ENCODE measurements around the gene SRGAP1.
"Not testable (repeated sequence)": the region's sequence is repeated elsewhere in the genome, so short reads cannot be mapped to it uniquely, and the experiment has no call there.

SRGAP1 gene

DNA sequence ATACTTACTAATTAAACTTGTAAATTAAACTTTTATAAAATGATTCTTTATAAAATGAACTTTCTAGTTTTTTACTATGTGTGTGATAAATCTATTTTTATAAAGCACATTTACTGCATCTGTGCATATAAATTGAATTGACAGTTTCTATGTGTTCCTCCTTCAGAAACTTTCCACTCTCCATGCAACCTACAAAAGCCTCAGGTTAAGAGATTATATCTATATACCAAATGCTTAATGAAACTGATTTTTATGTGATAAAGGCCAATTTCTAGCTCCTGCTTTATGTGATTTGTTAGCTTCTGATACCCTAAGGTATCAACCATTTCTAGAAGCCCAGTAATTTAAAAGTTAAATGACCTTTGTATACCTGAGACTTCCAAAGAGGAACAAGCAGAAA lies 174.0 kb downstream of the SRGAP1 start:
- no peak for DNase-seq (ENCODE audit: low spot score in 2 of 2)
- Histone ChIP-seq H3K4me3 (no peak overlapping the region), H3K36me3 (replicated peaks) (no peaks in the 10 kb centered on the region), H3K4me1 (peaks cover 5% of the 10 kb centered on the region; the same call in 1 of the 2 replicates), H3K27me3 (ENCODE audit: low read depth) (no peaks in the 10 kb centered on the region), H3K9me3 (no peaks in the 10 kb centered on the region)
- in situ Hi-C loops (cut with MboI; ENCODE audit: low sequenced_read_pairs): no loop called here

DNA sequence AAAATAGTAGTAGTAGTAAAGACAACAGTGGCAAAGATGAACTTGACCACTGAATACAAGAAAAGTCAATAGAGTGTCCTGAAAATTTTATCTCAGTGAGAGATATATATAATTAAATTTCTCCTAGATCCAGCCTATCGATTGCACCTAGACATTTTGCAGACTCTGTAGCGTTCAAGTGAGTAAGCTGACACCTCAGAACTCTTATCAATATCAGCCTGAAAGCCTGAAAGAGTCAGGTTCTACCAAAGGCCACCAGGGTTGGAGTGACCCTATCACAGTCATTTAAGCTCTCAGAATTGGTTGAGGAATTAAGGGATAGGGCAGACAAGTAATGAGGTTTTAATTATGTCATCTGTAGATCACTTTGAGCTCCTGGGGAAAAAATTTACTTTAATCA lies 174.6 kb downstream of the SRGAP1 start:
- no peak overlapping the region for H3K4me3 ChIP-seq
- in situ Hi-C loops (cut with MboI; ENCODE audit: low sequenced_read_pairs): no loop called here
- no peak for DNase-seq (ENCODE audit: low spot score in 2 of 2)

DNA sequence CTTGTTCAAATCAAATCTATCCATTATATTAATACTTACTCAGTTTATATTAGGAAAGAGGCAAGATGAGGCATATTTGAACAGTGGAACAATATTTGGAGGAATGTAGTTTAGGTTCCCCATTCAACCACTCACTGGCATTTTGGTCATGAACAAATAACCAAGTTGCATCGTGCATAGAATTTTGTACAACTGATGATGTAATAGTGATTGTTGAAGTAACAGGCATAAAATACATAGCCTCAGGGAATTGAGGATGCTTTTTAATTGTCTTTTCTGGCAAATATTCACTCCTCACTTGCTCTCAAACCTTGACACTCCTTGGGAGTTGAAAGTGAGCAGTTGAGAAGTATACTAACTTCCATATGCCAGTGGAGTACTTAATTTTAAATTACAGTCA lies 175.2 kb downstream of the SRGAP1 start:
- Histone ChIP-seq H3K9me3 (no peaks in the 10 kb centered on the region), H3K4me1 (peaks cover 5% of the 10 kb centered on the region; the same call in 1 of the 2 replicates), H3K4me3 (no peak overlapping the region), H3K27me3 (ENCODE audit: low read depth) (no peaks in the 10 kb centered on the region), H3K36me3 (replicated peaks) (no peaks in the 10 kb centered on the region)
- DNase-seq (ENCODE audit: low spot score in 2 of 2): no peak
- in situ Hi-C loops (cut with MboI; ENCODE audit: low sequenced_read_pairs): no loop called here

More for the DNA sequence above, 174.6 kb downstream of the SRGAP1 start:
- H3K4me1 ChIP-seq: peaks cover 5% of the 10 kb centered on the region; the same call in 1 of the 2 replicates
- H3K9me3 ChIP-seq: no peaks in the 10 kb centered on the region
- no peaks in the 10 kb centered on the region for H3K27me3 ChIP-seq (ENCODE audit: low read depth)
- H3K36me3 ChIP-seq (replicated peaks): no peaks in the 10 kb centered on the region

DNA sequence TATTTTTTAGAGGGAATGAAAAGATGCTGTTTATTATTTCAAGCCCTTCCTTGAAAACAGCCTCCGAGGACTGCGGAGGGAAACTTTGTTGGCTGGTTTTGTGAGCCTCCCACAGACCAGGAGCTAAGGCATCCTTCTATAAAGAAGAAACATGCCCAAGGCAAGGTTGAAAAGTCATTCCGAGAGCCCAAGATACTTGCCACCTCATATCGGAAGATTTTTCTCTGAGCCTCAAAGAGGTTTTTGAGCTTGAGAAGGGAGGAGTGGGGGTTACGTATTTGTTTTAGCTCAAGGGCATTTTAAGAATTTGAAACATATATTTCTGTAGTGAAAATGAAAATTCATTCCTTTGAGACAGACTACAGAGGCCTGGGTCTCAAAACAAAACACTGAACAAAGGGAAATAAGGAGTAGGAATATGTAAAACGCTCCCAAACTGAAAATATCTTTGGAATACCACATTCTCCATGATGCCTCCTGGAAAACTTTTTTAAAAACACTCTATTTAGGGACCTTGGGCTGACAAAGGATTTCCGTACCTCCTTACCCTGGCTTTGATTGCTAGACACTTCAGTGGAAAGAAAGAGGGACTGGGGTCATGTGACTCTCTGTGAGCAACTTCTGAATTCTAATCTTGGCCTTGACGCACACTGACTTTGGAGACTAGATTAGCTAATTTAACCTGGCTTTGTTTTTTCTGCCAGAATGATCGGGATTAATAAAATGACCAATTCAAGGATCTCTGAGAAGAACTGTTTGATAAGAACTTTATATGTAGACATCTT lies 180.9 kb downstream of the SRGAP1 start:
- H3K4me3 ChIP-seq: no peak overlapping the region
- no peaks in the 10 kb centered on the region for H3K36me3 ChIP-seq (replicated peaks)
- in situ Hi-C loops (cut with MboI; ENCODE audit: low sequenced_read_pairs): no loop called here
- H3K4me1 ChIP-seq: peaks cover 5% of the 10 kb centered on the region; the same call in 1 of the 2 replicates
- no peaks in the 10 kb centered on the region for H3K9me3 ChIP-seq
- no peak for DNase-seq (ENCODE audit: low spot score in 2 of 2)
- no peaks in the 10 kb centered on the region for H3K27me3 ChIP-seq (ENCODE audit: low read depth)

DNA sequence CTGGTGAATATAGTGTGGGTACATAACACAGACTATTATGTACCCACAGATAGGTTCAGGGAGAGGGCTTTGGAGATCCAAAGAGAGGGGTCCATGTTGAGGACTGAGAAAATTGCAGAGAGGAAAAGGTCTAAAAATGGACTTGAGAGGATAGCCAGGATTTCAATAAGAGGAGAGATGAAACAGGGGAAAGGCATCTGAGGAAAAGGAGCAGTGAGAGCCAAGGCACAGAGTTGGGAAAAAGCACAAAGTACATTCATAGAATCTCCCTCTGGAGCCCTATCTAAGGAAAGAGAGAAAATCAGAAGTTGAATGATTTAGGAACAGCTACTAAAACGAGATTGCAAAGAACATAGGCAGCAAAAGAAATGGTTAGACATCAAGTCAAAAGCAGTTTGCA lies 182.8 kb downstream of the SRGAP1 start:
- in situ Hi-C loops (cut with MboI; ENCODE audit: low sequenced_read_pairs): no loop called here
- no peaks in the 10 kb centered on the region for H3K27me3 ChIP-seq (ENCODE audit: low read depth)
- 0 out of 2 replicates have a peak, but pooled peaks cover 3% of the 10 kb centered on the region for H3K9me3 ChIP-seq
- H3K4me1 ChIP-seq: no peaks in the 10 kb centered on the region
- H3K36me3 ChIP-seq (replicated peaks): no peaks in the 10 kb centered on the region
- no peak for DNase-seq (ENCODE audit: low spot score in 2 of 2)
- H3K4me3 ChIP-seq: no peak overlapping the region

DNA sequence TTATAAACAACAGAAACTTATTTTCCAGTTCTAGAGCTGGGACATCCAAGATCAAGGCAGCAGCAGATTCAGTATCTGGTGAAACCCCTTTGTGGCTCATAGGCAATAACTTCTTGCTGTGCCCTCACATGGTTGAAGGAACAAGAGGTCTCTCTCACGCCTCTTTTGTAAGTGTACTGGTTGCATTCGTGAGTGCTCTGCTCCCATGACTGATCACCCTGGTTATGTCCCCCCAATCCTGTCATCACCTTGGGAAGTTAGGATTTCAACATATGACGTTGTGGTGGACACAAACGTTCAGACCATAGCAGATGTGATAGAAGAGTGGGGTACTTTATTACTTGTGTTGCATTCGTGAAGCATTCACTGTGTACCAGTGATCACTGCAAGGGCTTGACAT lies 184.0 kb downstream of the SRGAP1 start:
- Histone ChIP-seq H3K4me3 (no peak overlapping the region), H3K36me3 (replicated peaks) (no peaks in the 10 kb centered on the region), H3K9me3 (0 out of 2 replicates have a peak, but pooled peaks cover 3% of the 10 kb centered on the region), H3K4me1 (no peaks in the 10 kb centered on the region), H3K27me3 (ENCODE audit: low read depth) (no peaks in the 10 kb centered on the region)
- no peak for DNase-seq (ENCODE audit: low spot score in 2 of 2)
- in situ Hi-C loops (cut with MboI; ENCODE audit: low sequenced_read_pairs): no loop called here

DNA sequence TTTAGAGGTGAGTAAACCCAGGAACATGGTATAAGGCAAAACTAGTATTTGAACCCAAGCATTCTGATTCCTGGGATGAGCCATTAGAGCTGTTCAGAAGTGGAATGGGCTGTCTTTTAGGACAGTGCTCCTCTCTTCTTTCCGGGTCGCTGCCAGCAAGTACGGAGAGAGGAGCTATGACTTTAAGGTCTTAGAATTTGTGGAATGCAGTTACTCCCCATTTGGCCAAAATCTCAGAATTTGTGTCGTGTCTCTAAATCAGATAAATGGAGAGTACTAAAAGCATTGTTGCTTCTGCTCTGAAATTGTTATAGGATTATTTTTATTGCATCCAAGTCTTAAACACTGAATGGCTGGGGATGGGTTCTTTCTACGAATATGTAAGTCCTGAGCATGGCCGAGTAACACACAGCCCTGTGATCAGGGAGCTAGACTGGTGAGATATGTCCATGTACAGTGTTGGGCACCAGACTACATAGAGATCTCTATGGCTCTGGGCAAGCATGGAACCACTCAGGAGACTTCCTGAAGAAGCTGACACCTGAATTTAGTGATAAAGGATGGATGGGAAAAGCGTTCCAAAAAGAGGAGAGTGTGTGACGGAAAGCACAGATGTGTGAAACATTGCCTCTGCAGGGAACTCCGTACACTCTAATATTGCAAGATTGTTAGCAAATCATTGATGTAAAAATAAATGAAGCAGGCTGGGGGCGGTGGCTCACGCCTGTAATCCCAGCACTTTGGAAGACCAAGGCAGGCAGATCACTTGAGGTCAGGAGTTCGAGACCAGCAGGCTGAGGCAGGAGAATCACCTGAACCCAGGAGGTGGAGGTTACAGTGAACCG lies 184.7 kb downstream of the SRGAP1 start:
- no peak overlapping the region for H3K4me3 ChIP-seq
- H3K9me3 ChIP-seq: 0 out of 2 replicates have a peak, but pooled peaks cover 3% of the 10 kb centered on the region
- H3K4me1 ChIP-seq: no peaks in the 10 kb centered on the region
- no peaks in the 10 kb centered on the region for H3K27me3 ChIP-seq (ENCODE audit: low read depth)
- in situ Hi-C loops (cut with MboI; ENCODE audit: low sequenced_read_pairs): no loop called here
- no peak for DNase-seq (ENCODE audit: low spot score in 2 of 2)
- H3K36me3 ChIP-seq (replicated peaks): no peaks in the 10 kb centered on the region

DNA sequence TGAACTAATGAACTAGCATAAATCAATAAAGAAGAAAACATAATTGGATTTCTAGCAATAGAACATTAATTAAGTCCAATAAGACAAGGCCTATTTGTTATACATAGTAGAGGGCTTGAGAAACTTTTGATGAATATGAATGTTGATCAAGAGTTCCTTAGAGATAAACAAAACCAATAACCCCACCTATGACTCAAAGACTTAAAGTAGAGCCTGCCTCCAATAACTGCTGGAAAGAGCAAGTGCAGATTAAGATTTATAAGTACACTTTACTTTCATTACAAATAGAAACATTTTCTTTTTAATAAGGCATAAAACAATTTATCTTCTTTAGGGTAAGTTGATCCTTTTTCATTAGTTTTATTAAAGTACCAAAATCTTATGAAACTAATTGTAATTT lies 185.7 kb downstream of the SRGAP1 start:
- in situ Hi-C loops (cut with MboI; ENCODE audit: low sequenced_read_pairs): no loop called here
- H3K27me3 ChIP-seq (ENCODE audit: low read depth): no peaks in the 10 kb centered on the region
- 0 out of 2 replicates have a peak, but pooled peaks cover 3% of the 10 kb centered on the region for H3K9me3 ChIP-seq
- no peaks in the 10 kb centered on the region for H3K4me1 ChIP-seq
- H3K4me3 ChIP-seq: no peak overlapping the region
- no peak for DNase-seq (ENCODE audit: low spot score in 2 of 2)
- no peaks in the 10 kb centered on the region for H3K36me3 ChIP-seq (replicated peaks)

DNA sequence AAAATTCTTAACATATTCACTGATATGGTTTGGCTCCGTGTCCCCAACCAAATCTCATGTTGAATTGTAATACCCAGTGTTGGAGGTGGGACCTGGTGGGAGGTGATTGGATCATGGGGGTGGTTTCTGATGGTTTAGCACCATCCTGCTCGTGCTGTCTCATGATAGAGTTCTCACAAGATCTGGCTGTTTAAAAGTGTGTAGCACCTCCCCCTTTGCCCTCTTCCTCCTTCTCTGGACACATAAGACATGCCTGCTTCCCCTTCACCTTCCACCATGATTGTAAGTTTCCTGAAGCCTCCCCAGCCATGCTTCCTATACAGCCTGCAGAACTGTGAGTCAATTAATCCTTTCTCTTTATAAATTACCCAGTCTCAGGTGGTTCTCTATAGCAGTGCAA lies 189.6 kb downstream of the SRGAP1 start:
- H3K4me3 ChIP-seq; H3K36me3 ChIP-seq (replicated peaks); DNase-seq (ENCODE audit: low spot score in 2 of 2); in situ Hi-C loops (cut with MboI; ENCODE audit: low sequenced_read_pairs); H3K27me3 ChIP-seq (ENCODE audit: low read depth); H3K4me1 ChIP-seq; H3K9me3 ChIP-seq: not testable (repeated sequence)

DNA sequence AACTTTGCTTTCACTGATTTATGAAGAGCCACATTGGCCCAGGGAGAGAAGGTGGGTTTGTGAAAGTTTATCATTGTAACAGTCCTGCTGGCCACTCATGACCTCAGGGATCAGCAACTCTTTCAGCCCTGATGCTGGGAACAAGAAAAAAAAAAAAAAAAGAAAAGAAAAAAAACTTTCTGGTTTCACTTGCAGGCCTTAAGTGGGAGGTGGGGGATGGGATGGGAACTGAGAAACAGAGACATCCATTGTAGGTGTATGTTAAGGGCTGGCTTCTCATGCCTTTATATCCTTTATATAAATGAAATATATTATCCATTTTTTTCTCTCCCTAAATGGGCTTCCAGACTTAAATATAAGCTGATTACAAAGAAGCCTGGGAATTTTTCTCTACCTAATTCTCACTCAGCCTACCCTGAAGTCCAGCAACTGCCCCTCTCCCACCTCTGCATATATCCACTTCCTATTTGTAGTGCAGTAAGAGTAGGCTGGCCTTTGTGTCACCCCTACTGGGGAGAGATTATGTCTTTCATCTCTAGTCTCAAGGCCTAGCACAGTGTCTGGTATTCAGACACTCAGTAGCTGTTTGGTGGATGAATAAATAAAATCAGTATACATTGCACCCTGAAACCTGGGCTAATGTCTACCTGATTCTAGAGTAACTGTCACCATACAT lies 190.5 kb downstream of the SRGAP1 start:
- DNase-seq (ENCODE audit: low spot score in 2 of 2): no peak
- Histone ChIP-seq H3K36me3 (replicated peaks) (no peaks in the 10 kb centered on the region), H3K4me3 (no peak overlapping the region), H3K9me3 (0 out of 2 replicates have a peak, but pooled peaks cover 3% of the 10 kb centered on the region), H3K4me1 (peaks cover 11% of the 10 kb centered on the region), H3K27me3 (ENCODE audit: low read depth) (no peaks in the 10 kb centered on the region)
- in situ Hi-C loops (cut with MboI; ENCODE audit: low sequenced_read_pairs): no loop called here

DNA sequence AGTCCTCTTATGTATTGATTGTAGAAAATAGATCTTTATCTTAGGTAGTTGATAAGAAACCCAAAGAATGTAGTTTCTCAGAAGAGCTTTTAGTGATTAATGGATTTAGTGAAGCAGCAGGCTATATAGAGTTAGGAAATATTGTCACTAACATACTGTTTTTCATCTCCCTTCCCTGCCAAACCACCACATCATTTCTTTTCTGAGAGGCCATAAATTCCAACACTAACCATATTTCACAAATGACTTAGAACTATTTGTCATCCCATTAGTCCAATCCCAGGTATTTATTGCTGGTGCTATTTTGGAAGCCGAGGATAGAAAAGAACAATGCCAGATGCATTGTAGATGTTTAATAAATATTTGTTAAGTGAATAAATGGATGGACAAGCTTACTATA lies 191.9 kb downstream of the SRGAP1 start:
- no peaks in the 10 kb centered on the region for H3K27me3 ChIP-seq (ENCODE audit: low read depth)
- H3K4me1 ChIP-seq: peaks cover 15% of the 10 kb centered on the region
- H3K9me3 ChIP-seq: 0 out of 2 replicates have a peak, but pooled peaks cover 3% of the 10 kb centered on the region
- H3K4me3 ChIP-seq: no peak overlapping the region
- H3K36me3 ChIP-seq (replicated peaks): no peaks in the 10 kb centered on the region
- DNase-seq (ENCODE audit: low spot score in 2 of 2): no peak
- in situ Hi-C loops (cut with MboI; ENCODE audit: low sequenced_read_pairs): no loop called here

DNA sequence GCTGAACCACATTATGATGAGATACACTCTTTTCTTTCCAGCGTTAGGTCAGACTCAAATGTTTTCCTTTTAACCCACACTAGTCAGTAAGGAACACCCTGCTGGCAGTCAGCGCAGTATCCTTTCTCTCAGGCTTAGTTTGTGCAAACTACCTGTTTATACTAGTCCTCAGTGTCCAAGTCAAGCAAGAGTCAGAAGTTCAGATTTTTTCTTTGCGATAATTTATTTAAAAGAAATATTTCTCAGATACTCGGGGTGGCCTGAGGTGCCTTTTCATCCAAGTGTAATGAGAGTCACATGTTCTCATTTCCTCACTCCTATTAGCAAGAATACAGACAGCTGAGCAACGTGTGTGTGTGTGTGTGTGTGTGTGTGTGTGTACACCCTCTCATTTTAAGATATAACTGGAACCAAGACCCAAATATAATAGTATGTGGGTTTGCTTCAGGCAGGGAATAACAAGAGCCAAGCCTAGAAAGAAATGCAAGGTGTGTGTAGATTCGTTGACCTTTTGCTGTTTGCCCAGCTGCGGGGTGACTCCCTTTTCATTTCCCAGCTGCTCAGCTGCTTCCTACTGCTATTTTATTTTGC lies 194.9 kb downstream of the SRGAP1 start:
- DNase-seq (ENCODE audit: low spot score in 2 of 2): peak; percentile 33 to 42
- Histone ChIP-seq H3K9me3 (no peaks in the 10 kb centered on the region), H3K36me3 (replicated peaks) (no peaks in the 10 kb centered on the region), H3K4me1 (peaks cover 15% of the 10 kb centered on the region), H3K27me3 (ENCODE audit: low read depth) (no peaks in the 10 kb centered on the region), H3K4me3 (no peak overlapping the region)
- in situ Hi-C loops (cut with MboI; ENCODE audit: low sequenced_read_pairs): no loop called here

DNA sequence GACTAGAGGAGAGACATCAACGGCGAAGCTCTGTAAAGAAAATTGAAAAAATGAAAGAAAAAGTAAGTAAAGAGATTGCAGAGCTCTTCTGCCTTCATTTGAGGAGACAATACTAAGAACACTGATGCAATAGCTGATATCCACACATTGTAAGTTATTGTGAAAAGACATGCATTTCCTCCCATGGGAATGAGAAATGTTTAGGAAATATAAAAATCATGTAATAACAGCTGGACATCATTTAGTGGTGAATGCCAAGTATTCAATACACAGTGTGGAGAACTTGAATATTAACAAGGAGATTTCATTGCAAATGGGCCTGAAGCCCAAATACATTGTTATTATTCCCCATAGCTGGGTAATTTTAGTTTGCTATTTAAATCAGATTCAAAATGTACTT lies 198.4 kb downstream of the SRGAP1 start:
- H3K9me3 ChIP-seq: no peaks in the 10 kb centered on the region
- no peaks in the 10 kb centered on the region for H3K27me3 ChIP-seq (ENCODE audit: low read depth)
- DNase-seq (ENCODE audit: low spot score in 2 of 2): no peak
- no peak overlapping the region for H3K4me3 ChIP-seq
- in situ Hi-C loops (cut with MboI; ENCODE audit: low sequenced_read_pairs): no loop called here
- H3K36me3 ChIP-seq (replicated peaks): no peaks in the 10 kb centered on the region
- peaks cover 15% of the 10 kb centered on the region for H3K4me1 ChIP-seq

Data from HAP-1 (cell line).